Astrocyte of the spinal cord (primary cell): ENCODE data around the gene NECAB3.

Source experiments
- DNase-seq: peaks from one replicate; pipeline ENCODE4 v3.0.0; 2011; ENCODE audit warnings: low read depth, low spot score
- H3K4me3 ChIP-seq: 2 replicates; pipeline ENCODE4 v1.5.1; 2011; ENCODE audit warnings: low read depth, mild to moderate bottlenecking, low read length, moderate library complexity
- in situ Hi-C: cut with HindIII; loops from 2 replicates; pipeline ENCODE4 v1.10.0; 2017; ENCODE audit warnings: low sequenced_read_pairs
- TF ChIP-seq, protein P1 (sequence below): IDR thresholded peaks from 2 replicates; pipeline ENCODE4 v1.5.1; 2012; ENCODE audit warnings: low read depth, mild to moderate bottlenecking, low read length, inconsistent platforms

The NECAB3 gene

DNA sequence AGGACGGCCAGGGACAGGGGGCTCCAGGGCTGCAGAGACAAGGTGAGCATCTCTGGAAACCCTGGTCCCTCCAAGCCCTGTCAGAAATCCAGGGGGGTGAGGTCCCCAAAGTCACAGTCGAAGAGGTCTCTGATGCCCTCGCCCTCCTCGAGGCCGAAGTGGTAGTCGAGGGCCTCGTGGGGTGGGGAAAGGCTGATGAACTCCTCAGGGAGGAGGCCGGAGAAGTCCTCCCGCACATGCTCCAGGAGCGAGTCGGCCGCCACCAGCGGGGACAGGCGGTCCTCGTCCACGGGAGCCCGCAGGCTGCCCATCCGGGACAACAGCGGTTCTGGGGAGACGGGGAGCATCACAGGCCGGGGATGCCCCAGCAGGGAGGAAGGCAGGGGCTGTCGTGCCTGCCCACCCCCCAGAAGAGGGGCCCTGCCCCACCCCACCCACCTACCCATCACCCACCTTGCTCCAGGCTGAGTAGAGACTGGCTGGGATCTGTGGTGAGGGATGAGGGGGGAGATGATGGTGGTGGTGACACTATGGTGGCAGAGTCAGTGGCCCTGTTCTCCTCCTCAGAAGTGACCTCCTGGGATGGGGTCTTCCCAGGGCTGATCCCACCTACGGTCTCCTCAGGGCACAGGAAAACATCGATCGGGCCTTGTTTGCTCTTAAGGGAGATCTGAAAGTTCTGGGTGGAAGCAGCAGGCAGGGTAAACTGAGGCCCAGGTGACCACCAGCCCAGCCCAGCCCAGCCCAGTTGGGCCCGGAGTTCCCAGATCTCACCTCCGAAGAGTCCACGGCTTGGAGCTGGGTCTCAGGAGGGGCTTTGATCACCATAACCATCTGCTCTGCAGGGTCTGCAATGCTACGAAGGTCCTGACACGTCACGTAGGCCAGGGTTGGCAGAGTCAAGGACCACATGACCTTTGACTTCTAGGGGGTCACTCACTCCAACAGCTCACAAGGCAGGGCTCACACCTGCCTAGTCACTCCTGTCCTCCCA lies 2.7 kb upstream of the NECAB3 start:
- DNase-seq, result no peak
- TF ChIP-seq, protein P1, sequence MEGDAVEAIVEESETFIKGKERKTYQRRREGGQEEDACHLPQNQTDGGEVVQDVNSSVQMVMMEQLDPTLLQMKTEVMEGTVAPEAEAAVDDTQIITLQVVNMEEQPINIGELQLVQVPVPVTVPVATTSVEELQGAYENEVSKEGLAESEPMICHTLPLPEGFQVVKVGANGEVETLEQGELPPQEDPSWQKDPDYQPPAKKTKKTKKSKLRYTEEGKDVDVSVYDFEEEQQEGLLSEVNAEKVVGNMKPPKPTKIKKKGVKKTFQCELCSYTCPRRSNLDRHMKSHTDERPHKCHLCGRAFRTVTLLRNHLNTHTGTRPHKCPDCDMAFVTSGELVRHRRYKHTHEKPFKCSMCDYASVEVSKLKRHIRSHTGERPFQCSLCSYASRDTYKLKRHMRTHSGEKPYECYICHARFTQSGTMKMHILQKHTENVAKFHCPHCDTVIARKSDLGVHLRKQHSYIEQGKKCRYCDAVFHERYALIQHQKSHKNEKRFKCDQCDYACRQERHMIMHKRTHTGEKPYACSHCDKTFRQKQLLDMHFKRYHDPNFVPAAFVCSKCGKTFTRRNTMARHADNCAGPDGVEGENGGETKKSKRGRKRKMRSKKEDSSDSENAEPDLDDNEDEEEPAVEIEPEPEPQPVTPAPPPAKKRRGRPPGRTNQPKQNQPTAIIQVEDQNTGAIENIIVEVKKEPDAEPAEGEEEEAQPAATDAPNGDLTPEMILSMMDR, result no peak
- in situ Hi-C loops, result no loop called here
- H3K4me3 ChIP-seq, result no peak overlapping the region

DNA sequence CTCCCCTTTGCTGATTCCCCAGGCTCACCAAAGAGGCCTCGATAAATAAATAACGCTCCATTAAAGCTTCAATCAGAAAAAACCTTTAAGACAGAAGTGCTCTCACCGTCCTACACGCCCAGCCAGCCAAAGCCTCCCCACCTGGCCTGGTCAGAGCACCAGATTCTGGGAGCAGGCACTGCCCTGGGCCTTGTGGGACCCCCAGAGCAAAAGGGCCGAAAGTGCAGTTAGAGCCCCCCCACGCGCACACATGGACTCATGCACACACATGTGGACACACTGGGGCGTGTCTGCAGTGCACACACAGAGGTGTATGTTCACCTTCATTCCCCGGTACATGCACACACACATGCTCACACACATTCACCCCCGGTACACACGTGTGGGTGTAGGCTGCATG lies 1.9 kb upstream of the NECAB3 start:
- TF ChIP-seq, protein P1, result no peak
- H3K4me3 ChIP-seq, result no peak overlapping the region
- in situ Hi-C loops, result no loop called here
- DNase-seq, result no peak

DNA sequence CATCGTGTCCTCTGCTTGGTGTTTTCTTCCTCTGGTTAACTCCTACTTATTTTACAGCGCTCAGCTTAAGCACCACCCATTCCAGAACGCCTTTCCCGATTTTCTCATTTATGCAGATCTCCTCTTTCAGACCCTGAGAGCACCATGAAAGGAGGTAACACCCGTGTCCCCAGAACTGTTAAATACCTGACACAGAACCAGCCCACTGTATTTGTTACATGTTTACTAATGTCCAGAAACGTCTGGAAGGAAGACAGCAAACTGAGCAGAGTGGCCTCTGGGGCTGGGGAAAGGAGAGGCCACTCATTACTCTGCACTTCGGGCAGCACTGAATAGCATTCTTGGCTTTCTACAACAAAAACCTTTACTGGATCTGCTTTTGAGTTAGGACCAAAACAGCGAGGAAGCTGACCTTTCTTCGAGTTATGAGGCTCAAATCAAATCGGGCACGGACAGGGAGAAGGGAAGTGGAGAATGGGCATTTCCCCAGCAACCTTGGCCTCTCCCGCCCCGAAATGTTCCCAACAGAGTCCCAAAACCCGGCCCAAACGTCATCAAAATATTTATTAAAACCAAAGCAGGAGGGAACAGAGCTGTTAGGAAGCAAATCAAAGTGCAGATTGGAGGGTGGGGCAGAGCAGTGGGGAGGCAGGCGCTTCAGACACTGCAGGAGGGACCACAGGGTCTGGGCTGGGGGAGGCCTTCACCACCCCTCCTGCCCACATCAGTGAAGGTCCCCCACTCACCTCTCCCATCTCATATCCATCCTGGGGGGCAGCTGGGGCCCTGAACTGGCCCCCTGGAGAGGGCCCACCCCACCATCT lies 1.1 kb upstream of the NECAB3 start:
- H3K4me3 ChIP-seq, result no peak overlapping the region
- in situ Hi-C loops, result no loop called here
- TF ChIP-seq, protein P1, result no peak
- no peak for DNase-seq

DNA sequence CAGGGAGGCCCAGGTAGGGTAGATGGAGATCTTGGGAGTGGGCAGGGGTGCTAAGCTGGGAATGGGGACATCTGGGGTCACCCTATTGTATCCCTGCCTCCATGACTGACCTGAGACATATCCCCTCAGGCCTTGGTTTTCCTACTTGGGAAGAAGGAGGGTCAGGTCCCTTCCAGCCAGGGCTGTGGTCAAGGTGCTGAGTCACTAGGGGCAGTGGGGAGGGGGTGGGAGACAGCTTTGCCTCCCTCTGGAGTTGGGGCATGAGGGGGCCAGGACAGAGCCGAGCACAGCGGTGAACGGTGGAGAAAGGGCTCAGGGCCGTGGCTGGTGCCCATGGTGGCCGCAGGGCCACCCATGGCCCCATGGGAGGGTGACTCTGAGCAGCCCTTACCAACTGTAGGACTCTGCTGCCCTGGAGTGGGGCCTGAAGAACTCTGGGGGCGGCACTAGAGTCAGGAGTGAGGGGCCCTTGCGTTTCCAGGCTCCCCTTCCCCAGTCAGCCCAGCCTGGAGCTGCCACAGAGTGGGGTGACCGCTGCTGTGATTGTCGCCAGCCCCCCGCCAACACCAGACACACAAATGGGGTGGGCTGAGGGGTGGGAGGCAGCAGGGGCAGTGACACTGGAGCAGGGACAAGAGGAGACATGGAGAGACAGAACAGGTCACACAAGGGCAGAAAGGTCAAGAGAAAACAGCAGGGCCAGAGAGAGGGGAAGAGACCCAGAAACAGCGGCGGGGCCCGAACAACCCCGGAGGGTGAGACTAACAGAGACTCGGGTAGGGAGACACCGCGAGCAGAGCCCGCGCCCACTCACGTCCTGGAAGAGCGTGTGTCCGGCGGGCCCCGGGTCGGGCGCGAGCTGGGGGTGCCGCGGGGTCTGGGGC lies 576 bp downstream of the NECAB3 start:
- no peak for DNase-seq
- in situ Hi-C loops, result no loop called here
- TF ChIP-seq, protein P1, result no peak
- H3K4me3 ChIP-seq, result peak overlapping the region; percentile 71

DNA sequence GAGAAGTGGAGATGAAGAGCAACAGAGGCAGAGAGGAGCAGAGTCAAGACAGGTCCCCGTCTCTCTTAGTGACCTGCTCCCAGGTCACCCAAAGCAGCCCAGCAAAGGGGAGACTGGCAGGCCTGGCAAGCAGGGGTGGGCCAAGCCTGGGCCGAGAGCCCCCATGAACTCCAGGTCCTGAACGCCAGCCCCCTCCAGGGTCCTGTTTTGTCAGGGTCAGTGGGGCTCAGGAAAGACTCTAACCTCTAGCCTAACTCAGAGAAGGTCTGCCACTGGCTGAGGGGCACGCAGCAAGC lies 1.2 kb downstream of the NECAB3 start:
- in situ Hi-C loops, result no loop called here
- no peak for DNase-seq
- TF ChIP-seq, protein P1, result no peak
- peak overlapping the region; percentile 71 for H3K4me3 ChIP-seq
